NCI-H1417 (cell line): ENCODE results near the gene BNC2.
"Not testable (repeated sequence)": the region's sequence is repeated elsewhere in the genome, so short reads cannot be mapped to it uniquely, and the experiment has no call there.

Experiments
- DNase-seq, 3 experiments: peaks; one replicate each; lab custom pipeline; 2025; lab: John Stamatoyannopoulos, UW

The BNC2 gene

DNA sequence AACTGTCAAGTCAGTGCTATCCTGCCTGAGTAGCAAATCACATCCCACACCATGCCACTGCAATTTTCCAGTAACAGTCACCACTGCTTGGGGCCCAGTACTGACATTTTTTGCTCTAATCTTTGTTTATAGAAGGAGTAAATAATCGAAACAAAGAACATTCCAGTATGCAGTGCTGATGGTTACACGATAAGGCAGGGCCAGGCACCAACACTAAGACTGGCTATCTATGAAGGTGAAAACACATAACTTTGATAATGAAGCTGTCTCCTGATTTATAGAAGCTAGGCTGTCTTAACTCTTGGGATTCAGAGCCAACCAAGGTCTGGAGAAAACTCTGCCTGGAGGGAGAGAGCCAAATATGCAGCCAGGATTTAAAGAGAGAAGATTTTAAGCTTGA is 365.3 kb downstream of the BNC2 start:
- DNase-seq = no peak

DNA sequence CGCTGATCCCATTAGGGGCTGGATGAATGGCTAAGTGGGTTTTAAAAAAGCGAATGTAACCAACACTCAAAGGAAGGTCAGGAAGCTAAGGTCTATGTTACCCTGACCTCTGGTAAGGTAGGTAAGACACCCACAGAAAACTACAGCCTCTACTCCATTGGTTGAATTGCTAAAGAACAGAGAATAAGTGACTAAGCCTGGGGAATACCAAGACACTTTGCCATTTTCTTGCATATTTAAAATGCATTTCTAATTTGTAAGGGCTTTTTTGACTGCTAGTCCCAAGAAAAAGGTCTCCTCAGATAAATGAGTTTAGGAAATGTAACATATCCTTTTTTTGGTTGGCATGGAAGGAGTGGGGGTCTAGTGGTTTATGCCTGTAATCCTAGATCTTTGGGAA is 368.7 kb downstream of the BNC2 start:
- DNase-seq = no peak

DNA sequence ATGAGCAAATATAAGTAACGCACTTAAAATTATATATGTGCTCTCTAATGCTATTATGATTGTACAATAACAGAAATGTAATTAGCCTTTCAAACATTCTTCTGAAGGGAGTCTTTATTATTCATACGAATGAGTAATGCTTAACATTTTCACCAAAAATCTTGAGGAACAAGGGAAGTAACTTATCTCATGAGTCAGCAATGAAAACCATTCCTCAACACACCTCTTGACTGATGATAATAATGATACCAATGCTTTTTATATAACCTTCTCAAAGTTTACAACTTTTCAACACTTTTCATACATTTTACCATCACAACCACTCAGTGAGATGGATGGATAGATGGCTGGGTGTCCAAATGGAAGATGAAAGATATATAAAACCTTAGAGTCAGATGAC is 369.3 kb downstream of the BNC2 start:
- DNase-seq = no peak

DNA sequence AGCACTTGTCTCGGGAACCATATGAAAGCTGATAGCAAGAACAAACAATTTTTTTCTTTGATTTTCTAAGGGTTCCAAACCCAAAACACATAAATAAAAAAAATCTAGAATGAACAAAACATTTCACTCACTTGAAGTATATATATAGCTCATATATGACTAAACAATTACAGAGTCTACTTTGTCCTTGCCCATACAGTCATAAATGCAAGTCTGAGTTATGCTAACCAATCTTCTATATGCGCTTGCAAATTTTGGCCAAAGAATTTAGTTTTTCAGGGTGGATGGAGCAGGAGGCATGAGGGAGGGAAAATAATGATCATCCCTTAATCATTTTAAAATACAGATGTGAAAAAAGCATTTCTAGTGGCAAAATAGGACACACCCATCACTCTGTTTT is 370.1 kb downstream of the BNC2 start:
- DNase-seq = no peak

DNA sequence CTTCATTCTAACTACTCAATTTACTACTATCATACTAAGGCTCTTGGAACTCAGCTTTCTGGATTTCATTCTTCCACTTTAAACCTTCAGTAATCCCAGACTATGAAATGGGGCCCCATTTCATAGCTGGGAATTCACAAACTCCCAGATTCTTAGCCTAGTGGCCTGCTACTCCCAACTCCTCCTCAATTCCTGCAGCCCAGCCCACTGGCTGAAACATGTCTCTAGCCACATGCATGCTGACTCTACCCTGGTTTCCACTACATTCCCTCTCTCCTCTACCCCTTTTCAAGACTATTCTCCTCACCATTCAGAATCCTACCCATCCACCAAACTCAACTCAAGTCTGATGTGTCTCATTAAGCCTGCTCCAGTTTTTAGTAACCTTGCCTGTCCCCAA is 370.6 kb downstream of the BNC2 start:
- peak in 1 of 3 experiments; percentile 4 for DNase-seq

DNA sequence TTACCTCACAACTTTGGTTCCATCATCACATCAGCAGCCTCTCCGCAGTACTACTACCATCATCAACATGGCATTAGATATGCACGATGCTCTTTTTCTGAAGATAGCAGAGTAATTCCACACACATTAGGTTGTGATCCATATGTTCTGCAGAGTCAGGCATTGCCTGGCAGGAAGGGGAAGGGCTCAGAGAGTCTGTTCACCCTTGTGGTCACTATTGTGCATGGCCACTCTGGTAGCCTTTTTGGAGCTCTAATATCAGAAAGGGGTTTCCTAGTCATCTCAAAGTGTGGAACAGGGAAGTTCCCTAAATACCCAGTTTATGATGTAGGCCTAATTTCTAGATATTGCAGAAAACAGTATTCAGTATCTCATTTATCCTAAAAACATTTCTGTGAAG is 373.6 kb downstream of the BNC2 start:
- no peak for DNase-seq

DNA sequence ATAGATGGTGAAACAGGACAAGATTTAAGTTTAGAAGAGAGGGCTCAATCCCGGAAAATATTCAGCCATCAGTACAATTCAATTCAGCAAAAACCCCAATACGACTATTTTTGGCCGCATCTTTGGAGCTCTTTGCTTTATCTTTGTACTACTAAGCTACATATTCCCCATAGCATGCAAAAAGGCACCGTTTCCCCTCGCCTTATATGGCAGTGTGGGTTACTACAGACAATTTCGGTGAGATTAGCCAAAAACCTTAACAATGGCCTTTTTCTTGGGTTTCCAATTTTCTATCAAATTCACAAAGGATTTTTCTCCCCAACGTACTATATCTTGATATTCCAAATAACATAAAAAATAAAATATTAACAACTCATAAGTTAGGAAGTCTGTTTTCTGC is 382.6 kb downstream of the BNC2 start:
- no peak for DNase-seq

DNA sequence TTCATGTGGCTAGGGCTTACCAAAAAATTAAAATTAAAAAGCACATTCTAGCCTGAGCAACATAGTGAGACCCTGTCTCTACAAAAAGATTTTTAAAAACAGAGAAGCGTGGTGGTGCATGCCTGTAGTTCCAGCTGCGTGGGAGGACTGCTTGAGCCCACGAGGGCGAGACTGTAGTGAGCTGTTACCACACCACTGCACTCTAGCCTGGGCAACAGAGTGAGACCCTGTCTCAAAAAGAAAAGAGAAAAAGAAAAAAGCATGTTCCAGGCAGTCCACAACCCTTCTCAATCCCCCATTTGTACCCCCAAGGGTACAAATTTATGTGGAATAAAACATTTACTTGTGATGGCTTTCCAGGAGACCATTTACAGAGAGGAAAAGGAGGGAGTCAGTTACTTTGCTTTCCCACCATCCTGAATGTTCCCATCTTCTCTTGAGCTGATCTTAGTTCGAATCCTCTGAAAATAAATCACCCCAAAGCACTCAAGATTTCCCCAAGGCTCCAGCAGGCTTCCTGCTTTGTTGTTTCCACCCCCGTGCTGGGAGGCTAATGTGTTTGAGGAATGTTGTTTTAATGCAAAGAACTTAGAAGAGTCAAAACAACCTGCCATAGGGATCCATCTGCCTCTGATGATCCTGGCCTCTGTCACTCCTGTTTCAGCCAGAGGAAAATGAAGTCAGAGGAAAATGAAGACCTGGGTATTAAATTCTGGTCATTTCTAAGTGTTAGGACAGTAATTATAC is 384.7 kb downstream of the BNC2 start:
- no peak for DNase-seq

DNA sequence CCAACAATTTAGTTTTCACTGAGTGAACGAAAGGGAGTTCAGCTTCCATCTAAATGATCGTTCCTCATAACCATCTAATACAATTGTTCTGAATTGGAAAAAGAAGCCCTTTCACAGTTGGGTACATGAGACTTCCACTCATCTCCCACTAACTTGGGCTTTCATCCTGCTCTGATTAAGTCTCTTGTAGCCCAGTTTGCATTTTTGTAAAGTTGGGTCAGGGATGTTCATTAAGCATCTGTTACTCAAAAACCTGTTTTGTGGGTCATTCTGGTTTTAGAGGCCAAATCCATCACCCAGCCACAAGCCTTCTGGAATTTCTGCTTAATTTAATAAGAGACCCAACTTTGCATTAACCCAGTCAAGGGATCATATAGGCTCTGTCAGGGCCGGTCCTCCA is 385.3 kb downstream of the BNC2 start:
- DNase-seq = no peak

DNA sequence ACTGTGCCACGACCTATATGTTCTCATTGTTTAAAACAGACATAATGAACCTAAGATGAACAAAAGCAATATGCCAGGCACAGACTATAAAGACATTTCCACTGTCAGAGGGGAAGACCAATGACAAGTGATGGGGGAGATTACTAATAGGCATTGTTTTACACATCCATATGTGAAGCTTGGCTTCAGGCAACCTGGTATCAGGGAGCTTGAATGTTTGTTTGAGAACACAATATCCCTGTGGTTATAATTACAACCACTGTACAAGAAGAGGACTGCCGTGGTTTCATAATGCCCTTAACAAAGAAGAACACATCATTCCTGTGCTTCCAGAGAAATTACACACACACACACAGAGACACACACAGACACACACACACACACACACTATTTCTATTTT is 385.7 kb downstream of the BNC2 start:
- peak in 1 of 3 experiments; percentile 13 for DNase-seq

DNA sequence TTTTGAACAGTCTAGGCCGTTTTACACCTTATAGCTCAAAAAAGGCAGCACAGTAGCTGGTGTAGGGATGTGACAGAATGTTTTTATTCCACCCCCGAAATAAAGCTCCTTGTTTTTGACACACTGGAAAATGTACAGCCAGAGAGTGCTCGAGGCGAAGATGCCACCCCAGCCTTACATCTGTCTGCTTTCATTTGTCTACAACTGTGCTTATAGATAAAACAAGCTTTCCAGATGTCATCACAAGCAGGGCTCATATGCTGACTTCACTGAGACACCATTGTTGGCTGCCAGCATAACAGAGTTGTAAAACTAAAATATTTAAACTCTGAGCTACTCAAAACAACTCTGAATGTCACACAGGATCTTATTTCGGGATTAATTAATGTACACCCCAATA is 386.3 kb downstream of the BNC2 start:
- DNase-seq = no peak

DNA sequence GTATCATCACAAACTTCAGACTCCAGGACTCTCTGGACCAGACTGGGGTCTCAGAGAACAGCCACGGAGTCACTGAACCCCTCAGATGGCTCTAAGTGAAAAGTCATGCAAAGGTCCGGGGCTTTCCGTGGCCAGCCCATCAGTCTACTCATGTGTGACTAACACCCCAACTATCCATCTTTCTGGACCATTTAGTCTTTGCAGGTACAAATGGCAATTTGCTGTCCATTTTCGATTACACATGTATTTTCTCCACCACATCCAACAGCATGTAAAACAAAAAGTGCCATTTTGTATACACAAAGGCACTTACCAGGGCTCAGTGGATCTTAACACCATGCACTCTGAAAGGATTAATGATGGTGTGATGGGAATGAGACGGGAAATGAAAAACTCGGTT is 387.7 kb downstream of the BNC2 start:
- no peak for DNase-seq

DNA sequence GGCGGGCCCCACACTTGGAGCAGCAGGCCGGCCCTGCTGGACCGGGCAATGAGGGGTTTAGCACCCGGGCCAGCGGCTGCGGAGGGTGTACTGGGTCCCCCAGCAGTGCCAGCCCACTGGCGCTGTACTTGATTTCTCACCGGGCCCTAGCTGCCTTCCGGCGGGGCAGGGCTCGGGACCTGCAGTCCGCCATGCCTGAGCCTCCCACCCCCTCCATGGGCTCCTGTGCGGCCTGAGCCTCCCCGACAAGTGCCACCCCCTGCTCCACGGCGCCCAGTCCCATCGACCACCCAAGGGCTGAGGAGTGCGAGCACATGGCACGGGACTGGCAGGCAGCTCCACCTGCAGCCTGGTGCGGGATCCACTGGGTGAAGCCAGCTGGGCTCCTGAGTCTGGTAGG is 389.9 kb downstream of the BNC2 start:
- not testable (repeated sequence) for DNase-seq

DNA sequence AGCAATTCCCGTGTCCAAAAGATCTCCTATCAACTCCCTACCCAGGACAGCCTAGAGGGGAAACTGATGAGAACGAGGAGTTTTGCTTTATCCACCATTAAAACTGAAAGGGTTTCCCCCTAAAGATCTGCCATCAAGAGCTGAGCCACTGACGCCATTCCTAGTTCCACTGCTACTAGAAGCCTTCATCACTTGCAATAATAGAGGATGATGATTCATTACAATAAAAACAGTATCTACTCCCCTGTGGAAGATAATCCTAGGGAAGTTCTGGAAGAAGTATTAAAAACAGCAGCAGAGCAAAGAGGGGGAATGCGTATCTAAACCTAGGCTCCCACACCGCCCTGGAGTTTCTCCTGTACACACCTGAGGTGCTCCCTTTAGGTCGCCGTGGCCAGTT is 394.5 kb downstream of the BNC2 start:
- no peak for DNase-seq

DNA sequence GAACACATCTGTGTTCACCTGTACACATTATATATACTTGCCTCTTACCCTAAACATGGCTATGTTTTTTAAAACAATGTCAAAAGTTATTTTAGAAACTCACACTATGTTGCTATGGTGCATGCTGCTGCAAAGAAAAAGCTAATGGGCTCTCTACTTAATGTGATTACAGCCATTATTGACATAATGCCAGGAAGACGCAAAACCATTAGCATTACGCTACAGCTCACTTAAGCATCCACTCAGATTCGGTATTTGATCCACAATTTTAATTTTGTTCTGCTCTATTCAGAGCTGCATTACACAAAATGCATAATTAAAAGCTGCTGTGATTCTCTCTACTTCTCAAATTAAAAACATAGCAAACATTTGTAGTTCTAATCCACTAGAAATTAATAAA is 395.2 kb downstream of the BNC2 start:
- peak; percentile 10 to 64 (median 13) for DNase-seq

DNA sequence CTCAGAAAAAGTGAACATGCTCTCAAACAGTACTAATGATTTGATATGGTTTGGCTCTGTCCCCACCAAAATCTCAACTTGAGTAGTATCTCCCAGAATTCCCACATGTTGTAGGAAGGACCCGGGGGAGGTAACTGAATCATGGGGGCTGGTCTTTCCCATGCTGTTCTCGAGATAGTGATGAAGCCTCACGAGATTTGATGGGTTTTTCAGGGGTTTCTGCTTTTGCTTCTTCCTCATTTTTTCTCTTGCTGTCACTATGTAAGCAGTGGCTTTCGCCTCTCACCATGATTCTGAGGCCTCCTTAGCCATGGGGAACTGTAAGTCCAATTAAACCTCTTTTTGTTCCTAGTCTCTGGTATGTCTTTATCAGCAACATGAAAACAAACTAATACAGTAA is 401.3 kb downstream of the BNC2 start:
- no peak for DNase-seq

DNA sequence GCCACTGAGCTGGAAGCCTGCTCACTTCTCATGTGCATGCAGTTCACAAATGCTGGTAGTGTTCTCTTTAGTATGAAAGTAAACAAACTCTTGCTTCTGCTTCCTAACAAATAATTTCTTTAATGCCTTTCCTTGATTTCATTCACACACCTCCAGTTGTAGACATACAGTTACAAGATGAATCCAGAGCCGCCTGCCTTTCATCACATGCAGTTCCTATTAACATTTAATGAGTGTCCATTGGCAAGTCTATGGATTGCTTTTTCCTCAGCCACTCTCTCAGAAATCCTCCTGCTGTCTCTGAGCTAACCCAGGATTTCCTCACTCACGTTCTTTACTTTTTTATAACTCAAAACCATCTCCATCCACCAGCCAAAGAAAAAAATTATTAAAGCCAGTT is 408.6 kb downstream of the BNC2 start:
- DNase-seq = no peak

DNA sequence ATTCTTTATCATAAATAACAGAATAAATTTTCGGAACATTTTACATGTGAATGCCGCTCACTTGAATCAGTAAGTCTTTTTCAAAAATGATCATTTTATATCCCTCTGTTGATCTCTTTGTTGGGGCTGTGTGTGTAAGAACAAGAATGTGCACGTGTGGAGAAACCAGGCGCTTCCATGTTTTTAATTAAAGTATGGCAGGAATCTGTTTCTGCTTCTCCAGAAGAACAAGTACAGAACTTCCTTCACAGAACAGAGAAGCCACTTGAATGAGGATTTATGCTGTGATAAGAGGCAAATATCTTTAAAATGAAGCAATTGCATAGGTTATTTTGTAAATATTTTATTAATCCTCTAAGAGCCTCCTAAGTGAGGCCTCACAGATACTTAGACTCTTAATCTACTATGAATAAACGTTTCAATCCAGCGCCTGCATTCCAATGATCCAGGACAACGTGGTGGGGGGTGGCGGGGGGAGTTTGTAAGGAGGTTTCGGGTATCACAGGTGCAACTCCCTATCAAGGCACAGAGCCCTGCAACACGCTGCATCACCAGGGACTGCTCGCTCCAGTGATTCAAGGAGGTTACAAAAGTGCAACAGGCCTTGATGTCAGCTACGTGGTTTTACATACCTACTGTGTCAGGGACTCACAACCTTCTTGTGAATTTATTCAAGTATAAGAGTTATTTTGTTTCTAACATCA is 409.2 kb downstream of the BNC2 start:
- DNase-seq = peak in 1 of 3 experiments; percentile 30

DNA sequence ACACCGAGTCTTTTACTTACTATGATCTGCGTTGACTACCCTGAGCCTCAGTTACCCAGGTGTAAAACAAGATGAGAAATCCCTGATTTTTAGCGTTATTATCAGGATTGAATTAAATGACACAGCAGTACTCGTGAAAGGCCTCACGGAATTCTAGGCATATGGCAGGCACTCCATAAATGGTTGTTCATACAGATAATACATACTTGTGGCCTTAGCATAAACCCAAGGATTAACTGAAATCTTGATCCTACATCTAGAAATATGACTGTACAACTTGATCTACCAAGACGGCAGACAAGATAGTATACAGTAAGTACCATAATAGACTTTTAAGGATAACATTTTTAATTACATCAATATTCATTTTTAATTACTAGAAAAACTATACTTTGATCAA is 409.8 kb downstream of the BNC2 start:
- DNase-seq = no peak

DNA sequence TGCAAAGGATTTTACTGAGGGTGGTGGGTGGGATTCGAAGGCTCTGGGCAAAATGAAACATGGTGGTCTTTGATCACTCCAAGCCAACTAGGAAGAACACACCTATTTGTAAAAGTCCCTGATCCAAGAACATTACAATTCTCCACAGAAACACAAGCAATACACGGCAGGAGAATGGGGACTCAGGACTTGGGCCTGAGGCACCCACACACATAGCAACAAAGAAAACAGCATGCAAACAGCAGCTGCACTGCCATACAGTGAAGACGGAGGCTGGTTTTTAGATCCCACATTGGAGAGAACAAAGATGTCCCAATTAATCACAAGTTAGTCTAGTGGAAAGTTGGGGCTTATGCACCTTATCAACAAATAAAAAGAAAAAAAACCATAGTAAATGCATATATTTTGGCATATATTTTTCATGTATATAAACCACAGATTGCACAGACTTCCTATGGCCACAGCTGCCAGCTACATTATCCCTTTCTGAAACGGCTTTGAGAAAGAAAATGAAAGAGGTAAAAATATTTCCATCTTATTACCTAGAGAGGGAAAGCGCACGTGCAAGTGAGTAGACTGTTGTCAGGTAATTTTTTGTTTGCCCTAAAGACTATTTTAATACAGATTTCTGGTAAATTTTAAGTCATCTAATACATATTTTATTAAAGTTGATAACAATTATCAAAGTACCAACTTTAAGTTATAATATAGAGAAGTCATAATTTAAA is 410.9 kb downstream of the BNC2 start:
- peak in 1 of 3 experiments; percentile 35 for DNase-seq

DNA sequence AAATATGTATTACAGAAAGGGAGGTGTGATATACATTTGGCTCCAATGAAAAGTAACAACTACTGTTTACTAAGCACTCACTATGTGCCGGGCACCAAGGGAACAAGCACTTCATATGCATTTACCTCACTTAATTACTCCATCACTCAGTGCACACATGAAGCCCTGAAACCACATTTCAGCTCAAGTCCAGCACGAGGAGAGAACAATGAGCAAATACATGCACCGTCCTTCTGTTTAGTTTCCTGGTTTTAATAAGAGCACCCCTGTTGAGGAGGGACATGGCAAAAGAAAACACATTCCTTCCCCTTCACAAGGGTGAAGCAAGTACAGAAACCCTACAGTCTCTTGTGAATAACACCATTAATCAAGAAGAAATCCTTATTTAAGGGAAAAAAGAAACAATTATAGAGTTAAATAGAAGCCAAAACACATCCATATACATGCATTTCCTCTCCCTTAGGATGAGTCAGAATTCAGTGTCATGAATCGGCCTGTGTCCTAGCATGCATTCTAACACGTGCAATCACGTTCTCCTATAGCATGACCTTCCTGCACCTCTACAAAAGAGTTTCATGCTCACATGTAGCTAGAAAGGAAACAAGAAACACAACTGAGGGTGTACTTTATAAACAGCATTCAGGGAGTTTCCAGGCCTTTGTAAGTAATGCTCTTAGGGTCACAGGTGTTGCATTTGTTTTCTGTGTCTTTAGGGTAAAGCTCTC is 411.6 kb downstream of the BNC2 start:
- peak; percentile 12 to 84 (median 49) for DNase-seq

DNA sequence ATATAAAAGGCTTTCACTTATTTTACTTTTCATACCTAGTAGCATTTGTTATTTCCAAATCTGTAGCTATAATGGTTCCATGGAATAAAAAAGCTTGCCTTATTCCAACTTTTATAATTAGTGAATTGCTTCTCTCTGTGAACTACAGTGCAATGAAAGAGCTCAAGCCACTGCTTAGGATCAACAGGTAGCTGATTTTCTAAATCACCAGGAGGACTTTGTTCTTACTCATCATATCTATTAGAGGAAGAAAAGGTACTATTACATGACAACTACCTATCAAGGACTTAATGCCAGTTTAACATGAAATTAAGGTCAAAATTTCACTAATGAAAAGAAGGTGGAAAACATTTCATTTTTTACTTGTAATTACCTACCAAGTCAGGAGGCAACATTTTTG is 414.6 kb downstream of the BNC2 start:
- no peak for DNase-seq
